ENCODE results near the gene UNC5B. TPM values are rescaled to one million over a fixed set of nuclear protein-coding genes. Genes with fewer than 3 reads are reported as not detected.

UNC5B gene
- total RNA-seq, 1 experiment from 2014 or later: 22.0 TPM

GRCh38 chr10:71236286-71236685, 23.9 kb downstream of the UNC5B start:
- H3K4me2 ChIP-seq (ENCODE audit: low read length): no peak overlapping the region
- no peak for DNase-seq (ENCODE audit: low read depth, low spot score)
- no peaks in the 10 kb centered on the region for H4K20me1 ChIP-seq (ENCODE audit: insufficient read depth)
- intact Hi-C loops (cut with micrococcal nuclease): no loop called here
- H3K79me2 ChIP-seq (ENCODE audit: insufficient read depth, low read length): no peaks in the 10 kb centered on the region
- ChIA-PET POLR2A (no interaction called here), RAD21 (ENCODE audit: low non-redundant PET in 1 of 2, low total read pairs in 2 of 2, uncharacterized antibody in 2 of 2, unreplicated experiment in 2 of 2) (no interaction called here), CTCF (no interaction called here)
- BruUV-seq (replicated peaks): no TSS peak
- H3K27me3 ChIP-seq (ENCODE audit: insufficient read depth, low read length): no peaks in the 10 kb centered on the region
- no peak overlapping the region for H3K4me3 ChIP-seq (replicated peaks in 1 of 2; ENCODE audit: low read depth in 1 of 2, low read length in 2 of 2)
- no peaks in the 10 kb centered on the region for H3K36me3 ChIP-seq (ENCODE audit: control insufficient read depth in 1 of 2, insufficient read depth in 2 of 2, low read length in 2 of 2)
- H2AFZ ChIP-seq (ENCODE audit: low read depth, low read length, poor library complexity, severe bottlenecking): no peak overlapping the region
- TF ChIP-seq FOSL1 (IDR thresholded peaks at IDR 0.05; ENCODE audit: low read depth): no peak
- no peak for TF ChIP-seq ELF1 (IDR thresholded peaks at IDR 0.05; ENCODE audit: borderline replicate concordance, low read depth)
- no peak for TF ChIP-seq ATF3 (IDR thresholded peaks at IDR 0.05)
- TF ChIP-seq SIN3A (IDR thresholded peaks at IDR 0.05; ENCODE audit: low read depth): no peak
- TF ChIP-seq EZH2 (IDR thresholded peaks at IDR 0.05): no peak
- no peak for TF ChIP-seq REST (IDR thresholded peaks at IDR 0.05; ENCODE audit: low read depth)
- TF ChIP-seq CEBPB (IDR thresholded peaks at IDR 0.05; ENCODE audit: low read depth): no peak
- no peak for TF ChIP-seq SP1 (IDR thresholded peaks at IDR 0.05; ENCODE audit: low read depth)
- no peak for TF ChIP-seq EZH2phosphoT487 (IDR thresholded peaks at IDR 0.05; ENCODE audit: borderline replicate concordance)
- no peak for TF ChIP-seq ZBTB33 (IDR thresholded peaks at IDR 0.05; ENCODE audit: extremely low read depth, insufficient replicate concordance, low read length)
- TF ChIP-seq RAD21 (IDR thresholded peaks at IDR 0.05; ENCODE audit: low read depth): no peak
- TF ChIP-seq TCF7L2 (IDR thresholded peaks at IDR 0.05; ENCODE audit: borderline replicate concordance, extremely low read depth, insufficient read depth, insufficient read length): no peak
- TF ChIP-seq MAX (IDR thresholded peaks at IDR 0.05): no peak
- no peak overlapping the region for H3K27ac ChIP-seq (ENCODE audit: low read depth, low read length)
- no peaks in the 10 kb centered on the region for H3K9me2 ChIP-seq (ENCODE audit: insufficient read depth)
- ATAC-seq: no peak
- H3K4me1 ChIP-seq (ENCODE audit: control insufficient read depth in 1 of 2, insufficient read depth in 2 of 2, low read length in 2 of 2): no peaks in the 10 kb centered on the region
- no peaks in the 10 kb centered on the region for H3K9me3 ChIP-seq (ENCODE audit: control insufficient read depth in 1 of 2, insufficient read depth in 1 of 2, low read depth in 1 of 2, low read length in 2 of 2)
- H3K9ac ChIP-seq (ENCODE audit: low read length): no peak overlapping the region

Data from HCT116 (cell line).